BE2C (cell line): ENCODE results near the gene FBLN2.

ENCODE experiments used
- DNase-seq: peaks from one replicate; pipeline ENCODE4 v3.0.0-alpha.2; 2020
- H3K27me3 ChIP-seq: fragments of 250-450 bp; sonication (Bioruptor Pico); 2 replicates; pipeline ENCODE4 v1.5.1; 2020; ENCODE audit warnings: mild to moderate bottlenecking
- H3K36me3 ChIP-seq: fragments of 250-450 bp; sonication (Bioruptor Pico); 2 replicates; pipeline ENCODE4 v1.5.1; 2020; ENCODE audit warnings: mild to moderate bottlenecking
- H3K4me1 ChIP-seq: fragments of 250-450 bp; sonication (Bioruptor Pico); 2 replicates; pipeline ENCODE4 v1.5.1; 2020
- H3K4me3 ChIP-seq: 2 replicates; pipeline ENCODE4 v1.5.1; 2011; ENCODE audit warnings: low read depth, low read length
- H3K9me3 ChIP-seq: fragments of 250-450 bp; sonication (Bioruptor Pico); 2 replicates; pipeline ENCODE4 v1.5.1; 2020
- TF ChIP-seq, protein P1 (sequence below): IDR thresholded peaks from 2 replicates; pipeline ENCODE4 v1.5.1; 2012; ENCODE audit warnings: mild to moderate bottlenecking, low read depth, low read length

FBLN2 gene

GRCh38 chr3:13597661-13598060, 48.7 kb downstream of the FBLN2 start:
- Histone ChIP-seq H3K27me3 (no peaks in the 10 kb centered on the region), H3K4me1 (no peaks in the 10 kb centered on the region), H3K9me3 (no peaks in the 10 kb centered on the region), H3K36me3 (no peaks in the 10 kb centered on the region), H3K4me3 (no peak overlapping the region)
- TF ChIP-seq, protein P1, sequence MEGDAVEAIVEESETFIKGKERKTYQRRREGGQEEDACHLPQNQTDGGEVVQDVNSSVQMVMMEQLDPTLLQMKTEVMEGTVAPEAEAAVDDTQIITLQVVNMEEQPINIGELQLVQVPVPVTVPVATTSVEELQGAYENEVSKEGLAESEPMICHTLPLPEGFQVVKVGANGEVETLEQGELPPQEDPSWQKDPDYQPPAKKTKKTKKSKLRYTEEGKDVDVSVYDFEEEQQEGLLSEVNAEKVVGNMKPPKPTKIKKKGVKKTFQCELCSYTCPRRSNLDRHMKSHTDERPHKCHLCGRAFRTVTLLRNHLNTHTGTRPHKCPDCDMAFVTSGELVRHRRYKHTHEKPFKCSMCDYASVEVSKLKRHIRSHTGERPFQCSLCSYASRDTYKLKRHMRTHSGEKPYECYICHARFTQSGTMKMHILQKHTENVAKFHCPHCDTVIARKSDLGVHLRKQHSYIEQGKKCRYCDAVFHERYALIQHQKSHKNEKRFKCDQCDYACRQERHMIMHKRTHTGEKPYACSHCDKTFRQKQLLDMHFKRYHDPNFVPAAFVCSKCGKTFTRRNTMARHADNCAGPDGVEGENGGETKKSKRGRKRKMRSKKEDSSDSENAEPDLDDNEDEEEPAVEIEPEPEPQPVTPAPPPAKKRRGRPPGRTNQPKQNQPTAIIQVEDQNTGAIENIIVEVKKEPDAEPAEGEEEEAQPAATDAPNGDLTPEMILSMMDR, result no peak
- no peak for DNase-seq

- TF ChIP-seq, protein P1, result no peak
- no peaks in the 10 kb centered on the region for H3K27me3 ChIP-seq
- DNase-seq, result no peak
- H3K36me3 ChIP-seq, result no peaks in the 10 kb centered on the region
- H3K9me3 ChIP-seq, result no peaks in the 10 kb centered on the region
- no peaks in the 10 kb centered on the region for H3K4me1 ChIP-seq
- H3K4me3 ChIP-seq, result no peak overlapping the region
These were observed 49.3 kb downstream of the FBLN2 start for GRCh38 chr3:13598201-13598600.

GRCh38 chr3:13598926-13599886, 50.3 kb downstream of the FBLN2 start:
- DNase-seq, result no peak
- no peaks in the 10 kb centered on the region for H3K4me1 ChIP-seq
- TF ChIP-seq, protein P1, result no peak

DNA sequence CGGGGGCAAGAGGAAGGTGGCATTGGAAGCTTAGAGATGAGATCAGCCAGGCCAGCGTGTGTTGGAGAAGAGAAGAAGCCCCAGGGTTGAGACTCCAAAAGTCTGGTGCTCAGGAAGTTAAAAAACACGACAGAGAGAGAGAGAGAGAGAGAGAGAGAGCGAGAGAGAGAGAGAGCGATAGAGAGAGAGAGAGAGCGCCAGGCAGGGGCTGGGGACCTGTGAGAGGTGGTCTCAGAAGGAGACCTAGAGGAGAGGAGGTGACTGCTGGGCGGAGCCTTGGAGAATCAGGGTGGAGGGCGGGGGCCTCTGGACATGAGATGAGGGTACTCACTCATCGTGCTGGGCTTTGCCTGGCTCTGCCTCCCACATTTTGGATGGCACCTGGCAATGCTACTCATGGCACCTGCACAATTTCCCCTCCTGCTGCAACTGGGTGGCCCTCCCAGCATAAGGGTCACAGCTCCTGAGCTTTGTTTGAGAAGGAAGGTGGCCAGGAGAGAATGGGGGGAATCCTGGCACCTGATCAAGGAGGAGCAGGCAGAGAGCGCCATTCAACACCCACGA, 51.0 kb downstream of the FBLN2 start:
- H3K4me3 ChIP-seq, result no peak overlapping the region
- no peaks in the 10 kb centered on the region for H3K9me3 ChIP-seq
- DNase-seq, result no peak
- TF ChIP-seq, protein P1, result no peak
- H3K4me1 ChIP-seq, result no peaks in the 10 kb centered on the region
- H3K36me3 ChIP-seq, result no peaks in the 10 kb centered on the region
- no peaks in the 10 kb centered on the region for H3K27me3 ChIP-seq

More at GRCh38 chr3:13598926-13599886, 50.3 kb downstream of the FBLN2 start:
- Histone ChIP-seq H3K36me3 (no peaks in the 10 kb centered on the region), H3K9me3 (no peaks in the 10 kb centered on the region), H3K4me3 (no peak overlapping the region), H3K27me3 (no peaks in the 10 kb centered on the region)

GRCh38 chr3:13600950-13601691, 52.2 kb downstream of the FBLN2 start:
- Histone ChIP-seq H3K4me1 (no peaks in the 10 kb centered on the region), H3K4me3 (no peak overlapping the region), H3K27me3 (no peaks in the 10 kb centered on the region), H3K9me3 (no peaks in the 10 kb centered on the region), H3K36me3 (no peaks in the 10 kb centered on the region)
- DNase-seq, result no peak
- TF ChIP-seq, protein P1, result no peak
